Muscle of arm (tissue), 12 donors: ENCODE measurements around the gene BLACAT1. TPM values are rescaled to one million over a fixed set of nuclear protein-coding genes. Genes with fewer than 3 reads are reported as not detected.

ENCODE experiments used
- DNase-seq: peaks from one replicate; pipeline ENCODE4 v3.0.0-alpha.2; 2013
- polyA plus RNA-seq, 12 donors: library from polyadenylated mRNA; unstranded; fragments of 120-200 nt; gene quantifications; one replicate each; pipeline ENCODE4 v1.2.1, GENCODE V29; 2013; ENCODE audit not compliant: insufficient read length in 12 of 12

Gene BLACAT1
- polyA plus RNA-seq, 12 donors, result 0.12 TPM; not detected in 11

- no peak for DNase-seq
Measured at GRCh38 chr1:205456868-205457745, 1.3 kb upstream of the BLACAT1 start.

GRCh38 chr1:205456383-205456867, 580 bp upstream of the BLACAT1 start:
- DNase-seq, result no peak

GRCh38 chr1:205454903-205455335, 926 bp downstream of the BLACAT1 start:
- DNase-seq, result no peak

GRCh38 chr1:205453466-205453865, 2.4 kb downstream of the BLACAT1 start:
- DNase-seq, result no peak

- no peak for DNase-seq
Measured at GRCh38 chr1:205452933-205453332, 2.9 kb downstream of the BLACAT1 start.

GRCh38 chr1:205452364-205452763, 3.5 kb downstream of the BLACAT1 start:
- no peak for DNase-seq

GRCh38 chr1:205451759-205452164, 4.1 kb downstream of the BLACAT1 start:
- no peak for DNase-seq

GRCh38 chr1:205451202-205451601, 4.6 kb downstream of the BLACAT1 start:
- no peak for DNase-seq

- no peak for DNase-seq
Measured at GRCh38 chr1:205450448-205450847, 5.4 kb downstream of the BLACAT1 start.

- no peak for DNase-seq
Measured at GRCh38 chr1:205449750-205450443, 5.9 kb downstream of the BLACAT1 start.

GRCh38 chr1:205449254-205449749, 6.5 kb downstream of the BLACAT1 start:
- DNase-seq, result no peak

- no peak for DNase-seq
Measured at GRCh38 chr1:205448540-205449253, 7.1 kb downstream of the BLACAT1 start.

GRCh38 chr1:205447457-205448341, 8.1 kb downstream of the BLACAT1 start:
- DNase-seq, result no peak

- DNase-seq, result no peak
Measured at GRCh38 chr1:205446828-205447227, 9.0 kb downstream of the BLACAT1 start.

GRCh38 chr1:205445646-205445935, 10.3 kb downstream of the BLACAT1 start:
- DNase-seq, result no peak

GRCh38 chr1:205444931-205445645, 10.8 kb downstream of the BLACAT1 start:
- peak; percentile 52 for DNase-seq

GRCh38 chr1:205444300-205444930, 11.4 kb downstream of the BLACAT1 start:
- DNase-seq, result no peak

- DNase-seq, result no peak
Measured at GRCh38 chr1:205443585-205444299, 12.1 kb downstream of the BLACAT1 start.

GRCh38 chr1:205442051-205442725, 13.7 kb downstream of the BLACAT1 start:
- no peak for DNase-seq
